HG03064 (cell line): Measurements from ENCODE around the gene KRTAP26-1.

Source experiments
- ATAC-seq: cut with Tn5 transposase; IDR thresholded peaks from one replicate; pipeline ENCODE4 v1.9.1; 2021; ENCODE audit warnings: low read depth; ENCODE audit not compliant: unreplicated experiment

The KRTAP26-1 gene

GRCh38 chr21:30320215-30320614, at the start of gene KRTAP26-1:
Gene KRTAP26-1, minus strand, starts transcription at chr21:30320315. Its CDS starts 280 bp downstream, at chr21:30320035.
- no peak for ATAC-seq

- no peak for ATAC-seq
These were observed 35.8 kb upstream of the KRTAP26-1 start for GRCh38 chr21:30355906-30356305.

- ATAC-seq, result no peak
These were observed 34.3 kb upstream of the KRTAP26-1 start for GRCh38 chr21:30354308-30355005.

GRCh38 chr21:30351534-30351933, 31.4 kb upstream of the KRTAP26-1 start:
- no peak for ATAC-seq

GRCh38 chr21:30349572-30349971, 29.5 kb upstream of the KRTAP26-1 start:
- no peak for ATAC-seq

GRCh38 chr21:30348506-30348905, 28.4 kb upstream of the KRTAP26-1 start, which contains the start of gene KRTAP23-1:
Gene KRTAP23-1, minus strand, starts transcription at chr21:30348606. Its CDS starts 0 bp downstream, at chr21:30348606.
- ATAC-seq, result no peak

GRCh38 chr21:30345014-30345413, 24.9 kb upstream of the KRTAP26-1 start:
- no peak for ATAC-seq

- no peak for ATAC-seq
These were observed 20.8 kb upstream of the KRTAP26-1 start for GRCh38 chr21:30340714-30341573.

- ATAC-seq, result no peak
These were observed 18.6 kb upstream of the KRTAP26-1 start for GRCh38 chr21:30338717-30339116.

GRCh38 chr21:30337772-30338171, 17.7 kb upstream of the KRTAP26-1 start:
- ATAC-seq, result no peak

- ATAC-seq, result no peak
These were observed 17.2 kb upstream of the KRTAP26-1 start, which contains the start of gene KRTAP27-1 for GRCh38 chr21:30337276-30337744. Gene KRTAP27-1, minus strand, starts transcription at chr21:30337694. Its CDS starts 26 bp downstream, at chr21:30337668.

- ATAC-seq, result no peak
These were observed 16.5 kb upstream of the KRTAP26-1 start for GRCh38 chr21:30336596-30336995.

- no peak for ATAC-seq
These were observed 13.6 kb upstream of the KRTAP26-1 start for GRCh38 chr21:30333736-30334135.

- no peak for ATAC-seq
These were observed 12.6 kb upstream of the KRTAP26-1 start for GRCh38 chr21:30332681-30333080.

- no peak for ATAC-seq
These were observed 9.2 kb upstream of the KRTAP26-1 start for GRCh38 chr21:30329203-30329875.

- no peak for ATAC-seq
These were observed 6.3 kb upstream of the KRTAP26-1 start for GRCh38 chr21:30326390-30326789.

- no peak for ATAC-seq
These were observed 4.4 kb downstream of the KRTAP26-1 start for GRCh38 chr21:30315701-30316100.

GRCh38 chr21:30306884-30307283, 13.2 kb downstream of the KRTAP26-1 start:
- no peak for ATAC-seq

- ATAC-seq, result no peak
These were observed 15.0 kb downstream of the KRTAP26-1 start for GRCh38 chr21:30305136-30305535.

GRCh38 chr21:30289215-30289614, 30.9 kb downstream of the KRTAP26-1 start, which contains the start of gene KRTAP25-1:
Gene KRTAP25-1, minus strand, starts transcription at chr21:30289514. Its CDS starts 24 bp downstream, at chr21:30289490.
- ATAC-seq, result no peak

- ATAC-seq, result no peak
These were observed 37.3 kb downstream of the KRTAP26-1 start, which contains the start of gene KRTAP24-1 for GRCh38 chr21:30282850-30283249. Gene KRTAP24-1, minus strand, starts transcription at chr21:30282950. Its CDS starts 18 bp downstream, at chr21:30282932.
